Testis (tissue), 3 donors: ENCODE data around the gene TMEM256. TPM values are rescaled to one million over a fixed set of nuclear protein-coding genes. Genes with fewer than 3 reads are reported as not detected.

Source experiments
- DNase-seq: peaks from one replicate; pipeline ENCODE4 v3.0.0-alpha.2; 2019
- H3K27ac ChIP-seq, 2 donors: fragments of 200-600 bp; sonication (generic); one replicate each; pipeline ENCODE4 v1.5.1; 2019
- H3K27me3 ChIP-seq: fragments of 200-600 bp; sonication (generic); one replicate; pipeline ENCODE4 v1.5.1; 2019
- H3K36me3 ChIP-seq: fragments of 200-600 bp; sonication (generic); one replicate; pipeline ENCODE4 v1.5.1; 2017; ENCODE audit warnings: low read depth; ENCODE audit errors: missing control alignments
- H3K4me1 ChIP-seq: fragments of 200-600 bp; sonication (generic); one replicate; pipeline ENCODE4 v1.5.1; 2019
- H3K4me3 ChIP-seq, 2 donors: fragments of 200-600 bp; sonication (generic); one replicate each; pipeline ENCODE4 v1.5.1; 2017 to 2019
- H3K9me3 ChIP-seq: fragments of 200-600 bp; sonication (generic); one replicate; pipeline ENCODE4 v1.5.1; 2017
- POLR2A ChIP-seq: fragments of 450-650 bp; IDR thresholded peaks from one replicate; pipeline ENCODE4 v1.6.1; 2017; ENCODE audit warnings: antibody characterized with exemption, mild to moderate bottlenecking, moderate library complexity
- WGBS, 2 donors: methylation state at CpG; one replicate each; pipeline ENCODE4 v1.1.5; 2018; 5-methylcytosine and 5-hydroxymethylcytosine counted together
- intact Hi-C: fragments of 100-400 bp; cut with DNase I; formaldehyde crosslinking; loops from one replicate; pipeline ENCODE4 v1.15.1; 2023; ENCODE audit warnings: low total_unique reads
- polyA plus RNA-seq: library from polyadenylated mRNA; stranded (reverse); fragments of 350-450 nt; fragmentation: Illumina TruSeq; extraction: RNeasy Lipid Tissue Mini Kit (QIAGEN cat#74804); gene quantifications from one replicate; pipeline ENCODE4 v1.2.3, GENCODE V29; 2014; ENCODE audit warnings: low read depth, low replicate concordance; ENCODE audit not compliant: insufficient read depth
- total RNA-seq, 2 donors: library from RNA; depleted of rRNA; stranded (reverse); fragments of >200 nt; gene quantifications; one replicate each; pipeline ENCODE4 v1.2.3, GENCODE V29; 2016
- TF ChIP-seq, protein P1 (sequence below), 3 experiments: fragments of 450-650 bp in 2 of 3; fragments of 200-600 bp in 1 of 3; sonication (generic) in 1 of 3; IDR thresholded peaks; one replicate each; pipeline ENCODE4 v1.5.1; 2016 to 2019; ENCODE audit warnings: antibody characterized with exemption in 3 of 3, mild to moderate bottlenecking in 2 of 3, moderate library complexity in 1 of 3

Gene TMEM256
- total and polyA plus RNA-seq, 3 donors from 2014 or later: 18.7 to 33.3 (median 27.3) TPM

DNA sequence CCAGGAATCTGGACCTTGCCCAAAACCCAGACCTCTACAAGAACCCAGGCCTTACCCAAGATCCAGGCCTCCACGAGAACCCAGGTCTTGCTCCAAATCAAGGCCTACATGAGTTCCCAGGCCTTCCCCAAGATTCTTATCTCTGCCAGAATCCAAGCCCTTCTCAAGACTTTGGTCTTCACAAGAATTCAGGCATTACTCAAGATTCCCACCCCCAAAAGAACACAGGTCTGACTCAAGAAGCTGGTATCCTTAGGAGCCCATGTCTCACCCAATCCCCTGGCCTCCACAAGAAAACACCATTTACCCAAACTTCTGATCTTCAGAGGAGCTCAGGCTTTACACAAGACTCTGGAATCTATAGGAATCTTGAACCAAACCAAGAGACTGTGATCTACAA is 27.3 kb upstream of the TMEM256 start:
- intact Hi-C loops: no loop called here
- TF ChIP-seq, protein P1, sequence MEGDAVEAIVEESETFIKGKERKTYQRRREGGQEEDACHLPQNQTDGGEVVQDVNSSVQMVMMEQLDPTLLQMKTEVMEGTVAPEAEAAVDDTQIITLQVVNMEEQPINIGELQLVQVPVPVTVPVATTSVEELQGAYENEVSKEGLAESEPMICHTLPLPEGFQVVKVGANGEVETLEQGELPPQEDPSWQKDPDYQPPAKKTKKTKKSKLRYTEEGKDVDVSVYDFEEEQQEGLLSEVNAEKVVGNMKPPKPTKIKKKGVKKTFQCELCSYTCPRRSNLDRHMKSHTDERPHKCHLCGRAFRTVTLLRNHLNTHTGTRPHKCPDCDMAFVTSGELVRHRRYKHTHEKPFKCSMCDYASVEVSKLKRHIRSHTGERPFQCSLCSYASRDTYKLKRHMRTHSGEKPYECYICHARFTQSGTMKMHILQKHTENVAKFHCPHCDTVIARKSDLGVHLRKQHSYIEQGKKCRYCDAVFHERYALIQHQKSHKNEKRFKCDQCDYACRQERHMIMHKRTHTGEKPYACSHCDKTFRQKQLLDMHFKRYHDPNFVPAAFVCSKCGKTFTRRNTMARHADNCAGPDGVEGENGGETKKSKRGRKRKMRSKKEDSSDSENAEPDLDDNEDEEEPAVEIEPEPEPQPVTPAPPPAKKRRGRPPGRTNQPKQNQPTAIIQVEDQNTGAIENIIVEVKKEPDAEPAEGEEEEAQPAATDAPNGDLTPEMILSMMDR (IDR thresholded peaks at IDR 0.05): no peak
- TF ChIP-seq POLR2A: no peak

DNA sequence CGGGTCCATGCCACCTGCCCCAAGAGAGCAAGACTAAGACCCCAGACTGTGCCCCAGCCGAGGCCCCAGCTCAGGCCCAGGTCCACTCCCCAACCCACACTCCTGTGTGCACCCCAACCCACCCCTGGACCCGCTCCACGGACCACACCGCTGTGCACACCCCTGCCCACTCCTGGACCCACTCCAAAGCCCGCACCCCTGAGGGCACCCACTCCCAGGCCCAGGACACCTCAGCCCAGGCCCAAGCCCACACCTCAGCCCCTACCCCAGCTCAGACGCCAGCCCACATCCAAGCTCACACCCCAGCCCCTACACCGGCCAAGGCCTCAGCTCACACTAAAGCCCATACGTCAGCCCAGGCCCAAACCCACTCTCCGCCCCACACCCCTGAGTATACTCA is 25.8 kb upstream of the TMEM256 start:
- intact Hi-C loops: no loop called here
- no peak overlapping the region for H3K4me3 ChIP-seq
- no peaks in the 10 kb centered on the region for H3K4me1 ChIP-seq
- no peak overlapping the region for H3K27ac ChIP-seq
- H3K36me3 ChIP-seq: no peaks in the 10 kb centered on the region
- 90 to 97% methylated on average over 10 of the region's 10 CpGs for WGBS, 2 donors
- H3K9me3 ChIP-seq: no peaks in the 10 kb centered on the region
- DNase-seq: no peak
- no peaks in the 10 kb centered on the region for H3K27me3 ChIP-seq
- no peak for TF ChIP-seq POLR2A

More for the DNA sequence above, 27.3 kb upstream of the TMEM256 start:
- no peaks in the 10 kb centered on the region for H3K27me3 ChIP-seq
- WGBS, 2 donors: 78 to 96% methylated on average over 1 of the region's 1 CpG
- DNase-seq: no peak
- no peak overlapping the region for H3K4me3 ChIP-seq
- no peak overlapping the region for H3K27ac ChIP-seq
- H3K36me3 ChIP-seq: no peaks in the 10 kb centered on the region
- H3K4me1 ChIP-seq: no peaks in the 10 kb centered on the region
- H3K9me3 ChIP-seq: no peaks in the 10 kb centered on the region

DNA sequence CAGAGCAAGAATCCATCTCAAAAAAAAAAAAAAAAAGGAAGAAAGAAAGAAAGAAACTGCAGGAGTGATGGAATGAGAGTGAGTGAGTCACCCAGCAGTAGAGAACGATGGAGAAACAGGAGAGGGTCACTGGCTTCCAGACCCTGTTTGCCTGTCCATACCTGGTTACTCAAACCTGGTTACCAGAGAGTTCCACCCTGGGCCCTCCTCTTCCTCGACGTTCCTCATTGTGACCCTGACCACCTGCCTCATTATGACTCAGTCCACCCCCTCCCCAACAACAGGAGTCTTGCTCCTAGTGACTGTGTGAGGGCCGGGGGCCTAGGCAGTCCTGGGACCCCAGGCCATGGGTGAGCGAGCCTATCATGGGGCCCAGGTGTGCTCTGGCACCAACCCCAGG is 24.7 kb upstream of the TMEM256 start, which contains the start of gene SPEM3:
Gene SPEM3 (plus strand): TSS at position 301 of the 400 bp plus-strand sequence. CDS start 46 bp downstream, at position 347.
- DNase-seq: no peak
- 56 to 71% methylated on average over 4 to 5 of the region's 5 CpGs for WGBS, 2 donors
- intact Hi-C loops: no loop called here
- no peaks in the 10 kb centered on the region for H3K36me3 ChIP-seq
- no peaks in the 10 kb centered on the region for H3K4me1 ChIP-seq
- TF ChIP-seq, protein P1 (IDR thresholded peaks at IDR 0.05): no peak
- no peak for TF ChIP-seq POLR2A
- no peaks in the 10 kb centered on the region for H3K9me3 ChIP-seq
- no peaks in the 10 kb centered on the region for H3K27me3 ChIP-seq
- H3K4me3 ChIP-seq: no peak within 1 kb of the TSS
- H3K27ac ChIP-seq: no peak within 1 kb of the TSS

DNA sequence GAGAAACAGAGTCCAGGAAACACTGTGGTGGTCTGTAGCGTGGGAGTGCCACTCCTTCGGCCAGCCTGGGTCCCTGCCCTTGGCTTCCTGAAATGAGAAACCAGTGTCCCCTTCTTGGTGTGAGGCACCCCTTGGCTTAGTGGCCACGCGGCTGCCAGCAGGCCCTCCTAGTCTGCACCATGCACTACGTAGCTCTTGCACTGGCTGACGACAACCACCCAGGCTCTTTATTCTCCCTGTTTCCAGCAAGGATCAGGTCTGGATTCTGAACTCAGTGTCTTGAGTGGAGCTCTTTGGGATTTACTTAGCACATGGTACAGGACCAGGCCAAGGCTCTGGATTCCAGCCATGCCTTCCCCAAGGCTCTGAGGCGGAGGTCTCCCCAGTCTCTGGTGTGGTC is 23.7 kb upstream of the TMEM256 start:
- no peaks in the 10 kb centered on the region for H3K9me3 ChIP-seq
- 88 to 94% methylated on average over 7 of the region's 7 CpGs for WGBS, 2 donors
- no peak overlapping the region for H3K27ac ChIP-seq
- H3K36me3 ChIP-seq: no peaks in the 10 kb centered on the region
- H3K4me3 ChIP-seq: no peak overlapping the region
- DNase-seq: no peak
- TF ChIP-seq, protein P1 (IDR thresholded peaks at IDR 0.05): no peak
- no peak for TF ChIP-seq POLR2A
- no peaks in the 10 kb centered on the region for H3K27me3 ChIP-seq
- intact Hi-C loops: no loop called here
- H3K4me1 ChIP-seq: no peaks in the 10 kb centered on the region

GRCh38 chr17:7426896-7427489 is 23.1 kb upstream of the TMEM256 start:
- no peak overlapping the region for H3K27ac ChIP-seq
- no peaks in the 10 kb centered on the region for H3K9me3 ChIP-seq
- H3K27me3 ChIP-seq: no peaks in the 10 kb centered on the region
- H3K4me1 ChIP-seq: no peaks in the 10 kb centered on the region
- WGBS, 2 donors: 95 to 97% methylated on average over 18 to 29 of the region's 29 CpGs
- TF ChIP-seq, protein P1 (IDR thresholded peaks at IDR 0.05): no peak
- intact Hi-C loops: no loop called here
- no peaks in the 10 kb centered on the region for H3K36me3 ChIP-seq
- H3K4me3 ChIP-seq: no peak overlapping the region
- DNase-seq: no peak
